ENCODE data around the gene MTFR2. TPM values are rescaled to one million over a fixed set of nuclear protein-coding genes. Genes with fewer than 3 reads are reported as not detected.

MTFR2 gene
- total RNA-seq, result 0.94 TPM

DNA sequence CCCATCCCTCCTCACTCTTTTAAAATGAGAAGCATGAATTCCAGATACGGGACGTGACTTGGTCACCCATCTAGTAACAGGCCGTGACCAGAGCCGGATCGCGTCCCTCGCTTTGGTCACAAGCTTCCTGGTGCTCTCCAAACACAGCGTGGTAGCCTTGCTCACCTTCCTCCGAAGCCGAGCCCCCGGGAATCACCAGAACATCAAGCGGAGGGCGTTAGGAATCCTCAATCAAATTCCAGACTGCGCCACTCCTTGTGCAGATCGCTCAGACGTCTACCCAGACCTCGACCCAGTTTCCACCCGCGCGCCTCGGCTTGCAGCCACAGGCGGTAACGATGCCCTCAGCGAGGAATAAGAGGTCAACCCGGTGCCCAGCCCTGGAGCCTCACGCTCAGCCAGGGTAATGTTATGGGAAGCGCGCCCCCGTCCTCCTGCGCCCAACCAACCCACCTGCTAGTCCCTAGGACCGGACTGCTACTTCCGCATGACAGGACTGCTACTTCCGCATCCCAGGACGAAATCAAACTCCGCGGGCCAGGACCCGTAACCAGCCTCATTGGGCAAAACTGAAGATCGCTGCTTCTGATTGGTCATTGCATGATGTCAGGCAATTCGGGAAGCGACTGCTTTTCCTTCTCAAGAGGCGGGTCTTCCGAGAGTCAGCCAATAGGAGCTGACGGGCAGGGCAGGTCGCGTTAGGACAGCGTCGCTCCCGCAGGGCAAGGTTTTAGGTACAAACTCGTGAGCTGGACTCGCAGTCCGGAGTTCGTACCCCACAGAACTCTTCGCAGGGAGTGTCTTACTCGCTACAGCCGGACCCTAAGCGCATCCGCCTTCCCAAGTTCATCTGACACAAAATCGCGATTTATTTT is at the start of gene MTFR2:
Gene MTFR2, minus strand, starts transcription at position 501 of the 875 bp plus-strand sequence. CDS start 1,212 bp downstream, outside the sequence.

DNA sequence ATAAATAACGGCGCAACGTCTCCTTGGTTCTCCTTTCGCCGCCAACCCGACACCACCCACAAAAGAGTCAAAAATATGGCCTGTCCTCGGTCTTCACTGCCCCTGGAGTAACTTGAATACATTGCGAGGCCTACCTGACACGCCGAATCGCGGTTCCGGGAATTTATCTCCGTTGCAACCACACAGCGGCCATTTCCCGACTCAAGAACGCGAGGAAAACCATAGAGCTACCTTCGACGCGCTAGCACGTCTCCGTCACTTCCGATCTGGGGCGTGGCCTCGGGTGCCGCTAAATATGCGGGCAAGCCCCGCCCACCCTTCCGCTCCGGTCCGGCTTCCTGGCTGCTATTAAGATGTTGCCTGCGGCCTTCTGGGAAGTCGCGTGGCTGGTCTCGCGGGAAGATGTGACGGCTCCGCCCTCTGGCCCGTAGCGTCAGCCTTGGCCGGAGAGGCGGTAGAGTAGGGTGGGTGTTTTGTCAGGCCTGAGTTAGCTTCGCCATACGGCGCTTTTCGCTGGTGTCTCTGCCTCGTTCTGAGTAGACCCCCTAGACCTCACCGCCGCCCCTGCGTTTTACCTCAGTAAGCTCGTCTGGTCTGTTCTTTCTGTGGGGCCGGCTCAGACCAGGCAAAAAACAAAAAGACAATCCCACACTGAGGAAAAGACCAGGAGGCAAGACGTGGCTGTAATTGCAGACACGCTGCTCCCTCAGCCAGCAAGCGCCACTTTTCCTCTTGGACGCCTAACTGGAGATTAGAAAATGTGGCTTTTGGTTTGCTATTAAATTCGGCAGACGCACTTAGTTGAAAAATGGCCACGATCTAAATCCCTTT is 39.7 kb upstream of the MTFR2 start, which contains the start of gene BCLAF1:
Gene BCLAF1, minus strand, starts transcription at position 268 of the 831 bp plus-strand sequence. CDS start 9,980 bp downstream, outside the sequence.

Other genes with a start within 250 kb of the MTFR2 start
- gene BCLAF1, start 39.5 kb upstream of the MTFR2 start, total RNA-seq, result 246 TPM